Naive B cell (primary cell): ENCODE data around the gene COL27A1. TPM values are rescaled to one million over a fixed set of nuclear protein-coding genes. Genes with fewer than 3 reads are reported as not detected.

Experiments
- ATAC-seq, 2 donors: fragments of 150-1000 bp; cut with Tn5 transposase; 2 replicates each; pipeline ENCODE4 v1.10.0; 2021; ENCODE audit warnings: low read depth in 2 of 2, mild to moderate bottlenecking in 2 of 2, moderate library complexity in 2 of 2
- DNase-seq: peaks from one replicate; pipeline ENCODE4 v3.0.0; 2022
- H3K27ac Mint-ChIP-seq, 6 donors: one replicate each; pipeline ENCODE4 v1.8.0; 2020 to 2022; ENCODE audit warnings: mild to moderate bottlenecking in 6 of 6, mixed read lengths in 6 of 6, moderate library complexity in 5 of 6, inconsistent platforms in 2 of 6
- H3K27me3 Mint-ChIP-seq, 3 donors: one replicate each; pipeline ENCODE4 v1.8.0; 2021 to 2022; ENCODE audit warnings: mixed read lengths in 3 of 3, mild to moderate bottlenecking in 1 of 3
- H3K36me3 Mint-ChIP-seq, 2 donors: one replicate each; pipeline ENCODE4 v1.8.0; 2020 to 2022; ENCODE audit warnings: mixed read lengths in 2 of 2, inconsistent platforms in 1 of 2, mild to moderate bottlenecking in 1 of 2
- H3K4me1 Mint-ChIP-seq, 3 donors: one replicate each; pipeline ENCODE4 v1.8.0; 2020 to 2022; ENCODE audit warnings: mixed read lengths in 3 of 3, inconsistent platforms in 1 of 3, mild to moderate bottlenecking in 1 of 3, moderate library complexity in 1 of 3
- H3K4me3 Mint-ChIP-seq, 8 donors: one replicate each; pipeline ENCODE4 v1.8.0; 2020 to 2022; ENCODE audit warnings: mild to moderate bottlenecking in 8 of 8, mixed read lengths in 8 of 8, moderate library complexity in 8 of 8, inconsistent platforms in 2 of 8
- H3K9me3 Mint-ChIP-seq, 7 donors: one replicate each; pipeline ENCODE4 v1.8.0; 2020 to 2022; ENCODE audit warnings: mixed read lengths in 7 of 7, mild to moderate bottlenecking in 5 of 7, inconsistent platforms in 2 of 7, moderate library complexity in 1 of 7
- polyA plus RNA-seq, 6 donors: library from polyadenylated mRNA; unstranded; fragments of 300-500 nt; fragmentation: Illumina TruSeq; gene quantifications; one replicate each; pipeline ENCODE4 v1.2.3, GENCODE V29; 2021; ENCODE audit warnings: low read depth in 6 of 6

The COL27A1 gene
- polyA plus RNA-seq, 6 donors from 2014 or later = 0.04 TPM; not detected in 5

GRCh38 chr9:114157516-114158176 is 2.3 kb downstream of the COL27A1 start:
- no peaks in the 10 kb centered on the region for H3K36me3 Mint-ChIP-seq
- ATAC-seq = no peak
- peaks cover 0 to 3% (median 0%) of the 10 kb centered on the region in 7 donors for H3K9me3 Mint-ChIP-seq
- peak overlapping the region in 1 of 6 donors; percentile 57 for H3K27ac Mint-ChIP-seq
- H3K4me3 Mint-ChIP-seq = peak overlapping the region in 7 of 8 donors; percentile 30 to 93 (median 83)
- peaks cover 23 to 27% (median 24%) of the 10 kb centered on the region in 3 donors for H3K4me1 Mint-ChIP-seq
- DNase-seq = no peak
- H3K27me3 Mint-ChIP-seq = peaks cover 31 to 72% (median 54%) of the 10 kb centered on the region in 3 donors

DNA sequence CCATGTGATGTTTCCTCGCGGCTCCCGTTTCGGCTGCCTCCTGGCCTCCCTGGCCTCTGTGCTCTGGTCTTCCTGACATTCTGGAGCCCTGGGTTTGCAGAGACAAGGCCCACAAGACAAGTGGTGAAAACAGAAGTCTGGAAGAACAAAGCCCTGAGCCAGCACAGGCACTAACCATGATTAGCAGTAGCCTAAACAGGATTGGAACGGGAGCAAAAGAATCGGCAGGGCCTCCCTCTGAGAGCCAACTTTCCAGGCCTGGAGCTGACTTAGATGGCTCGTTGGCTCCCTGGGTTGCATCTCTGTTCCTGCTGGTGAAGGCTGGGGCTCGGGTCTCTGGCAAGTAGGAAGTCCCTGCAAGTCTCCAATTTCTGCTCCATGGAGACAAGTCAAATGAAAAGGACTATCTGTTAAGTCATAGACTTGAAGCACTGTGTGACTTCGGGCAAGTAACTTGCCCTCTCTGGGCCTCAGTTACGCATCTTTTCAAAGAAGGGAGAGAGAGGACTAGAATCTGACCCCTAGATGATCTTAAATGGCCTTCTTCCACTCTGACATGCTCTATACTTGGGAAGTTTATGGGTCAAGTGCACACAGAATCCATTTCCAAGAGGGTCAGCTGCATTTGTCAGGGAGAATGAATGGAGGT is 3.3 kb downstream of the COL27A1 start:
- Mint-ChIP-seq H3K27ac (no peak overlapping the region), H3K36me3 (no peaks in the 10 kb centered on the region), H3K27me3 (peaks cover 27 to 75% (median 48%) of the 10 kb centered on the region in 3 donors), H3K4me1 (peaks cover 21 to 27% (median 22%) of the 10 kb centered on the region in 3 donors), H3K4me3 (peak overlapping the region in 3 of 8 donors; percentile 25 to 30 (median 26)), H3K9me3 (peaks cover 0 to 3% (median 0%) of the 10 kb centered on the region in 7 donors)
- ATAC-seq (no peak), DNase-seq (no peak)

GRCh38 chr9:114159691-114160090 is 4.4 kb downstream of the COL27A1 start:
- Mint-ChIP-seq H3K4me3 (no peak overlapping the region), H3K36me3 (no peaks in the 10 kb centered on the region), H3K9me3 (peaks cover 0 to 3% (median 0%) of the 10 kb centered on the region in 7 donors), H3K27ac (no peak overlapping the region), H3K27me3 (peaks cover 30 to 72% (median 39%) of the 10 kb centered on the region in 3 donors), H3K4me1 (peaks cover 15 to 20% (median 17%) of the 10 kb centered on the region in 3 donors)
- ATAC-seq (no peak), DNase-seq (no peak)

- ATAC-seq (no peak), DNase-seq (no peak)
- H3K27ac Mint-ChIP-seq = no peak overlapping the region
- H3K9me3 Mint-ChIP-seq = peaks cover 0 to 3% (median 0%) of the 10 kb centered on the region in 7 donors
- peaks cover 5 to 8% (median 7%) of the 10 kb centered on the region in 3 donors for H3K4me1 Mint-ChIP-seq
- peaks cover 24 to 60% (median 28%) of the 10 kb centered on the region in 3 donors for H3K27me3 Mint-ChIP-seq
- no peak overlapping the region for H3K4me3 Mint-ChIP-seq
- H3K36me3 Mint-ChIP-seq = no peaks in the 10 kb centered on the region
These were observed 6.2 kb downstream of the COL27A1 start for GRCh38 chr9:114161513-114161912.

DNA sequence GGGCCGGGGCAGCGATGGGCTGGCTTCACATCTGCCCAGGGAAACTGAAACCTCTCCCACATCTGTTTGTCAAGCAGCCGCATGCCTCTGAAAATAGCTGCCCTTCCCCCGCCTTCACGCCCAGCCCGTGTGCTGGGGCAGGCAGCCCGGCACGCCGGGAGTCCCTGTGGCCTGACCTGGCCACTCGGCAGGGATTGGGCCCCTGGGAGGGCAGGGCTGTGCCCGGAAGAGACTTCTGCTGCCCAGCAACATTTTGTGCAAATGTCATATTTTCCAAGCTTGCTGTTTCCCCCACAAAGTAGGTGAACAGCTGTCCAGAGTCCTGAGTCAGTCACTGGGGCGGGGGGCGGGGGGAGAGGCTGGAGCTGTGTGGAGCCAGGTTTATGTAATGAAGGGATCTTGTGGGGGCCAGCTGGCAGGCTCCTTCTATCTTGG is 8.2 kb downstream of the COL27A1 start:
- DNase-seq = no peak
- peaks cover 14 to 45% (median 17%) of the 10 kb centered on the region in 3 donors for H3K27me3 Mint-ChIP-seq
- H3K36me3 Mint-ChIP-seq = no peaks in the 10 kb centered on the region
- no peak for ATAC-seq
- H3K4me3 Mint-ChIP-seq = no peak overlapping the region
- H3K4me1 Mint-ChIP-seq = no peaks in the 10 kb centered on the region
- no peaks in the 10 kb centered on the region for H3K9me3 Mint-ChIP-seq
- H3K27ac Mint-ChIP-seq = no peak overlapping the region

DNA sequence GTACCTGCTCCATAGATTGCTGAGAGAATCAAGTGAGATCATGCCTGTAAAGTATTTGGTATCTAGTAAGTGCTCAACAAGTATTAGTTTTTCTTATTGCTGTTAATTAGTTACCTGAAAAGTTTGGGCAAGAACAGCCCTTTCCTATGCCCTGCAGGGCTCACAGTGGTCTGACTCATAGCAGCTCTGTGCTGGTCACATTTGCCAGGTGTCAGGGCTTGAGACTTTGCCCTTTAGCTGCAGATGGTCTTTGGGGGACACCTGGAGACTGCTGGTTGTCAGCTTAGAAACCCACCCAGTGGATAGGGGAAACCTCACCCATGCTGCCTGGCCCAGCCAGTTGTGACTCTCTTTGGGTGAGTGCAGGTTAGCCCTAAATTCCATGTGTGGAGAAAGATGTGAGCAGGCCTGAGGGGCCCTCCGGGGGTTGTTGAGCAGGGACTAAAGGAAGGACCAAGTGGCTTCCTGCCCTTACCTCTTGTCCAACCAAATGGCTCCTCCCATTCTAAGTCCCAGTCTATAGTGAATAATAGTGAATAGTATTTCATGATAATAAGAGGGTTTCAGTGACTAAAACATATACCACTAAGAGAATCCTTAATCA is 9.0 kb downstream of the COL27A1 start:
- Mint-ChIP-seq H3K9me3 (no peaks in the 10 kb centered on the region), H3K27ac (no peak overlapping the region), H3K27me3 (peaks cover 9 to 44% (median 17%) of the 10 kb centered on the region in 3 donors), H3K4me1 (no peaks in the 10 kb centered on the region), H3K36me3 (no peaks in the 10 kb centered on the region), H3K4me3 (no peak overlapping the region)
- no peak for ATAC-seq
- no peak for DNase-seq

- Mint-ChIP-seq H3K36me3 (no peaks in the 10 kb centered on the region), H3K9me3 (no peaks in the 10 kb centered on the region), H3K27me3 (peaks cover 0 to 36% (median 17%) of the 10 kb centered on the region in 3 donors), H3K4me1 (no peaks in the 10 kb centered on the region), H3K27ac (no peak overlapping the region), H3K4me3 (no peak overlapping the region)
- no peak for ATAC-seq
- no peak for DNase-seq
These were observed 10.2 kb downstream of the COL27A1 start for GRCh38 chr9:114165407-114166102.

- DNase-seq (no peak), ATAC-seq (no peak)
- Mint-ChIP-seq H3K9me3 (no peaks in the 10 kb centered on the region), H3K27ac (no peak overlapping the region), H3K4me1 (no peaks in the 10 kb centered on the region), H3K4me3 (no peak overlapping the region), H3K27me3 (peaks cover 0 to 33% (median 17%) of the 10 kb centered on the region in 3 donors), H3K36me3 (no peaks in the 10 kb centered on the region)
These were observed 10.8 kb downstream of the COL27A1 start for GRCh38 chr9:114166103-114166470.

- H3K9me3 Mint-ChIP-seq = no peaks in the 10 kb centered on the region
- H3K36me3 Mint-ChIP-seq = no peaks in the 10 kb centered on the region
- DNase-seq (no peak), ATAC-seq (no peak)
- no peak overlapping the region for H3K4me3 Mint-ChIP-seq
- H3K27me3 Mint-ChIP-seq = peaks cover 0 to 32% (median 17%) of the 10 kb centered on the region in 3 donors
- no peaks in the 10 kb centered on the region for H3K4me1 Mint-ChIP-seq
- H3K27ac Mint-ChIP-seq = no peak overlapping the region
These were observed 11.6 kb downstream of the COL27A1 start for GRCh38 chr9:114166614-114167572.

DNA sequence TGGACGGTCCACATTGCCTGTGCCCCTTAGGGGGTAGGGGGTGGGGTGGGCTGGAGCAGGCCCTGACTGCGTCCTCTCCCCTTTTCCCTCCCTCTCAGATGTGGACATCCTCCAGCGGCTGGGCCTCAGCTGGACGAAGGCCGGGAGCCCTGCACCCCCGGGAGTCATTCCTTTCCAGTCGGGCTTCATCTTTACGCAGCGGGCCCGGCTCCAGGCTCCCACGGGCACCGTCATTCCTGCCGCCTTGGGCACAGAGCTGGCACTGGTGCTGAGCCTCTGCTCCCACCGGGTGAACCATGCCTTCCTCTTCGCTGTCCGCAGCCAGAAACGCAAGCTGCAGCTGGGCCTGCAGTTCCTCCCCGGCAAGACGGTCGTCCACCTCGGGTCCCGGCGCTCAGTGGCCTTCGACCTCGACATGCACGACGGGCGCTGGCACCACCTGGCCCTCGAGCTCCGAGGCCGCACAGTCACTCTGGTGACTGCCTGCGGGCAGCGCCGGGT is 12.3 kb downstream of the COL27A1 start:
- H3K9me3 Mint-ChIP-seq = no peaks in the 10 kb centered on the region
- no peaks in the 10 kb centered on the region for H3K4me1 Mint-ChIP-seq
- no peak overlapping the region for H3K4me3 Mint-ChIP-seq
- no peak overlapping the region for H3K27ac Mint-ChIP-seq
- H3K36me3 Mint-ChIP-seq = no peaks in the 10 kb centered on the region
- no peak for DNase-seq
- H3K27me3 Mint-ChIP-seq = peaks cover 0 to 24% (median 17%) of the 10 kb centered on the region in 3 donors
- ATAC-seq = no peak

DNA sequence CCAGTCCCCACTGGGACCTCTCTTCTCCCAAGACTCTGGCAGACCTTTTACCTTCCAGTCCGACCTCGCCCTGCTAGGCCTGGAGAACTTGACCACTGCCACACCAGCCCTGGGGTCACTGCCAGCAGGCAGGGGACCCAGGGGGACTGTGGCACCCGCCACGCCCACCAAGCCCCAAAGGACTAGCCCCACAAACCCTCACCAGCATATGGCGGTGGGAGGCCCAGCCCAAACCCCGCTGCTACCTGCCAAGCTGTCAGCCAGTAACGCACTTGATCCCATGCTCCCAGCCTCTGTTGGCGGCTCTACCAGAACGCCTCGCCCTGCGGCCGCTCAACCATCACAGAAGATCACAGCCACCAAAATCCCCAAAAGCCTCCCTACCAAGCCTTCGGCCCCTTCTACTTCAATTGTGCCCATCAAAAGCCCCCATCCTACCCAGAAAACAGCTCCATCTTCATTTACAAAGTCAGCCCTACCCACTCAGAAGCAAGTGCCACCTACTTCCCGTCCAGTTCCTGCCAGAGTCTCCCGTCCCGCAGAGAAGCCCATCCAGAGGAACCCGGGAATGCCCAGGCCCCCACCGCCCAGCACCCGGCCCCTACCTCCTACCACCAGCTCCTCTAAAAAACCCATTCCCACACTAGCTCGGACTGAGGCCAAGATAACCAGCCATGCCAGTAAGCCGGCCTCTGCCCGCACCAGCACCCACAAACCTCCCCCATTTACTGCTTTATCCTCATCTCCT is 13.1 kb downstream of the COL27A1 start:
- Mint-ChIP-seq H3K36me3 (no peaks in the 10 kb centered on the region), H3K27ac (no peak overlapping the region), H3K27me3 (peaks cover 0 to 17% (median 16%) of the 10 kb centered on the region in 3 donors), H3K4me1 (no peaks in the 10 kb centered on the region), H3K4me3 (no peak overlapping the region), H3K9me3 (no peaks in the 10 kb centered on the region)
- no peak for DNase-seq
- no peak for ATAC-seq
